ENCODE results near the gene ZNF488.

- TF ChIP-seq POLR2A (IDR thresholded peaks at IDR 0.05) (no peak), CTCF (IDR thresholded peaks at IDR 0.05 in 8 of 11, conservative IDR thresholded peaks at IDR 0.05 in 3 of 11) (no peak)
These were observed 19.7 kb downstream of the ZNF488 start for GRCh38 chr10:47364366-47364765.
